HL-60 (cell line): Measurements from ENCODE around the gene ADAMTS17.

Experiments
- DNase-seq, 2 experiments: peaks; one replicate each; pipeline ENCODE4 v3.0.0-alpha.2; 2010 to 2020; ENCODE audit warnings: low read depth in 1 of 2, low spot score in 1 of 2
- H3K27ac ChIP-seq: fragments of 250-450 bp; sonication (Bioruptor Pico); replicated peaks from 2 replicates; pipeline ENCODE4 v1.5.1; 2020; ENCODE audit warnings: mild to moderate bottlenecking, moderate library complexity
- H3K27me3 ChIP-seq: fragments of 250-450 bp; sonication (Bioruptor Pico); 2 replicates; pipeline ENCODE4 v1.5.1; 2021; ENCODE audit warnings: mild to moderate bottlenecking, moderate library complexity; ENCODE audit not compliant: insufficient read depth, poor library complexity, severe bottlenecking
- H3K4me3 ChIP-seq: replicated peaks from 2 replicates; pipeline ENCODE4 v1.5.1; 2011; ENCODE audit warnings: mild to moderate bottlenecking, control low read depth, low read length; ENCODE audit not compliant: insufficient read depth
- CTCF ChIP-seq: IDR thresholded peaks from one replicate; pipeline ENCODE4 v1.5.1; 2011; ENCODE audit warnings: low read length, control low read depth, inconsistent platforms; ENCODE audit not compliant: insufficient read depth
- GABPA ChIP-seq: IDR thresholded peaks from 2 replicates; pipeline ENCODE4 v1.6.1; 2012; ENCODE audit warnings: low read depth
- POLR2AphosphoS5 ChIP-seq: IDR thresholded peaks from 2 replicates; pipeline ENCODE4 v1.6.1; 2012; ENCODE audit warnings: low read depth
- REST ChIP-seq: IDR thresholded peaks from 2 replicates; pipeline ENCODE4 v1.6.1; 2012; ENCODE audit warnings: low read depth; ENCODE audit not compliant: insufficient replicate concordance
- SPI1 ChIP-seq: IDR thresholded peaks from 2 replicates; pipeline ENCODE4 v1.6.1; 2012; ENCODE audit warnings: low read depth, mild to moderate bottlenecking, borderline replicate concordance

Gene ADAMTS17

GRCh38 chr15:100059094-100059493 lies 282.7 kb downstream of the ADAMTS17 start:
- DNase-seq: no peak
- H3K4me3 ChIP-seq: no peak overlapping the region
- H3K27me3 ChIP-seq: no peaks in the 10 kb centered on the region
- TF ChIP-seq CTCF (no peak), SPI1 (no peak), POLR2AphosphoS5 (no peak), REST (no peak), GABPA (no peak)
- no peak overlapping the region for H3K27ac ChIP-seq

GRCh38 chr15:100058458-100058857 lies 283.3 kb downstream of the ADAMTS17 start:
- Histone ChIP-seq H3K4me3 (no peak overlapping the region), H3K27ac (no peak overlapping the region), H3K27me3 (no peaks in the 10 kb centered on the region)
- DNase-seq: no peak
- no peak for TF ChIP-seq REST
- TF ChIP-seq GABPA: no peak
- no peak for TF ChIP-seq CTCF
- TF ChIP-seq POLR2AphosphoS5: no peak
- TF ChIP-seq SPI1: no peak

GRCh38 chr15:100057281-100057680 lies 284.5 kb downstream of the ADAMTS17 start:
- H3K4me3 ChIP-seq: no peak overlapping the region
- DNase-seq: no peak
- no peaks in the 10 kb centered on the region for H3K27me3 ChIP-seq
- H3K27ac ChIP-seq: no peak overlapping the region
- TF ChIP-seq SPI1 (no peak), REST (no peak), CTCF (no peak)
